HEK293T (cell line): ENCODE data around the gene STIP1.

ENCODE experiments used
- CTCF ChIA-PET: fragments of 350-600 bp; formaldehyde crosslinking; extraction: SDS; loops from one replicate; lab custom pipeline; 2021; ENCODE audit warnings: antibody characterized with exemption, inconsistent platforms; lab: Yijun Ruan, JAX
- POLR2A ChIA-PET: fragments of 350-600 bp; formaldehyde crosslinking; extraction: SDS; loops from one replicate; lab custom pipeline; 2020; ENCODE audit warnings: antibody characterized with exemption, inconsistent platforms; lab: Yijun Ruan, JAX
- DNase-seq: peaks from one replicate; pipeline ENCODE4 v3.0.0; 2012; ENCODE audit warnings: mixed read lengths; ENCODE audit errors: extremely low spot score
- ARNT ChIP-seq: fragments of 450-650 bp; IDR thresholded peaks from 2 replicates; pipeline ENCODE4 v1.6.1; 2017; ENCODE audit warnings: mild to moderate bottlenecking
- BHLHE40 ChIP-seq: fragments of 450-650 bp; IDR thresholded peaks from 2 replicates; pipeline ENCODE4 v1.6.1; 2016; ENCODE audit warnings: mild to moderate bottlenecking, moderate library complexity, borderline replicate concordance
- CTBP1 ChIP-seq: fragments of 450-650 bp; IDR thresholded peaks from 2 replicates; pipeline ENCODE4 v1.6.1; 2016; ENCODE audit warnings: borderline replicate concordance
- ELF4 ChIP-seq: fragments of 450-650 bp; IDR thresholded peaks from 2 replicates; pipeline ENCODE4 v1.6.1; 2017; ENCODE audit warnings: antibody characterized with exemption
- FOXA1 ChIP-seq: fragments of 450-650 bp; IDR thresholded peaks from 2 replicates; pipeline ENCODE4 v1.6.1; 2016; ENCODE audit warnings: mild to moderate bottlenecking
- FOXK2 ChIP-seq: fragments of 450-650 bp; IDR thresholded peaks from 2 replicates; pipeline ENCODE4 v1.6.1; 2016; ENCODE audit warnings: mild to moderate bottlenecking
- FOXM1 ChIP-seq: fragments of 450-650 bp; IDR thresholded peaks from 2 replicates; pipeline ENCODE4 v1.6.1; 2017; ENCODE audit warnings: mild to moderate bottlenecking, borderline replicate concordance
- HDGF ChIP-seq: fragments of 450-650 bp; IDR thresholded peaks from 2 replicates; pipeline ENCODE4 v1.6.1; 2017; ENCODE audit warnings: antibody characterized with exemption, borderline replicate concordance
- L3MBTL2 ChIP-seq: fragments of 450-650 bp; conservative IDR thresholded peaks from 2 replicates; pipeline ENCODE4 v1.6.1; 2016; ENCODE audit warnings: mild to moderate bottlenecking
- LEF1 ChIP-seq: fragments of 450-650 bp; IDR thresholded peaks from 2 replicates; pipeline ENCODE4 v1.6.1; 2017; ENCODE audit warnings: mild to moderate bottlenecking, borderline replicate concordance
- NFRKB ChIP-seq: fragments of 450-650 bp; IDR thresholded peaks from 2 replicates; pipeline ENCODE4 v1.6.1; 2016; ENCODE audit warnings: mild to moderate bottlenecking, moderate library complexity
- SP1 ChIP-seq: fragments of 450-650 bp; IDR thresholded peaks from 2 replicates; pipeline ENCODE4 v1.6.1; 2017
- SUZ12 ChIP-seq: fragments of 450-650 bp; IDR thresholded peaks from 2 replicates; pipeline ENCODE4 v1.6.1; 2016; ENCODE audit warnings: mild to moderate bottlenecking
- TARDBP ChIP-seq: fragments of 450-650 bp; IDR thresholded peaks from 2 replicates; pipeline ENCODE4 v1.6.1; 2016
- ZNF384 ChIP-seq: fragments of 450-650 bp; IDR thresholded peaks from 2 replicates; pipeline ENCODE4 v1.6.1; 2016
- TF ChIP-seq, protein P1 (sequence below): fragments of 450-650 bp; IDR thresholded peaks from 2 replicates; pipeline ENCODE4 v1.6.1; 2016

STIP1 gene

GRCh38 chr11:64223001-64223651 is 37.2 kb downstream of the STIP1 start:
- DNase-seq: no peak
- no peak for TF ChIP-seq SP1
- no peak for TF ChIP-seq ZNF384
- TF ChIP-seq, protein P1, sequence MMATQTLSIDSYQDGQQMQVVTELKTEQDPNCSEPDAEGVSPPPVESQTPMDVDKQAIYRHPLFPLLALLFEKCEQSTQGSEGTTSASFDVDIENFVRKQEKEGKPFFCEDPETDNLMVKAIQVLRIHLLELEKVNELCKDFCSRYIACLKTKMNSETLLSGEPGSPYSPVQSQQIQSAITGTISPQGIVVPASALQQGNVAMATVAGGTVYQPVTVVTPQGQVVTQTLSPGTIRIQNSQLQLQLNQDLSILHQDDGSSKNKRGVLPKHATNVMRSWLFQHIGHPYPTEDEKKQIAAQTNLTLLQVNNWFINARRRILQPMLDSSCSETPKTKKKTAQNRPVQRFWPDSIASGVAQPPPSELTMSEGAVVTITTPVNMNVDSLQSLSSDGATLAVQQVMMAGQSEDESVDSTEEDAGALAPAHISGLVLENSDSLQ: no peak
- CTCF ChIA-PET: interaction anchor here (1.7 kb wide), 1 partner anchor 19 kb away, joined by 4 read pairs; no protein-coding TSS in a partner anchor
- POLR2A ChIA-PET: interaction anchor here (0.6 to 2.5 kb wide), 3 partner anchors 12 to 38 kb away, joined by 3 to 8 read pairs (median 5); partner anchors contain the start of genes FKBP2 and STIP1

- CTCF ChIA-PET: interaction anchor here (0.6 to 1.7 kb wide), 2 partner anchors 20 to 77 kb away, joined by 3 to 4 read pairs; no protein-coding TSS in a partner anchor
- POLR2A ChIA-PET: interaction anchor here (0.5 to 2.5 kb wide), 8 partner anchors 9 to 47 kb away, joined by 3 to 8 read pairs (median 4); partner anchors contain the start of genes FKBP2, STIP1 and VEGFB
- DNase-seq: no peak
- no peak for TF ChIP-seq FOXK2
- no peak for TF ChIP-seq NFRKB
- TF ChIP-seq, protein P1: no peak
- TF ChIP-seq ELF4: no peak
- no peak for TF ChIP-seq FOXA1
- no peak for TF ChIP-seq TARDBP
- TF ChIP-seq CTBP1: no peak
- TF ChIP-seq L3MBTL2: no peak
- no peak for TF ChIP-seq HDGF
- TF ChIP-seq FOXM1: no peak
- no peak for TF ChIP-seq ZNF384
- no peak for TF ChIP-seq LEF1
Observed at GRCh38 chr11:64224151-64224890, 38.4 kb downstream of the STIP1 start.

GRCh38 chr11:64224891-64225607 is 39.1 kb downstream of the STIP1 start:
- CTCF ChIA-PET: interaction anchor here (0.6 kb wide), 1 partner anchor 37 kb away, joined by 5 read pairs; no protein-coding TSS in a partner anchor
- DNase-seq: no peak
- POLR2A ChIA-PET: interaction anchor here (0.9 to 2.5 kb wide), 4 partner anchors 9 to 40 kb away, joined by 3 to 8 read pairs (median 4); partner anchors contain the start of genes FKBP2, STIP1 and VEGFB
- no peak for TF ChIP-seq LEF1
- no peak for TF ChIP-seq ZNF384
- no peak for TF ChIP-seq NFRKB
- no peak for TF ChIP-seq FOXA1
- TF ChIP-seq, protein P1: no peak
- TF ChIP-seq ARNT: no peak
- TF ChIP-seq FOXK2: no peak
- no peak for TF ChIP-seq SUZ12
- no peak for TF ChIP-seq SP1
- no peak for TF ChIP-seq L3MBTL2
- TF ChIP-seq CTBP1: no peak

DNA sequence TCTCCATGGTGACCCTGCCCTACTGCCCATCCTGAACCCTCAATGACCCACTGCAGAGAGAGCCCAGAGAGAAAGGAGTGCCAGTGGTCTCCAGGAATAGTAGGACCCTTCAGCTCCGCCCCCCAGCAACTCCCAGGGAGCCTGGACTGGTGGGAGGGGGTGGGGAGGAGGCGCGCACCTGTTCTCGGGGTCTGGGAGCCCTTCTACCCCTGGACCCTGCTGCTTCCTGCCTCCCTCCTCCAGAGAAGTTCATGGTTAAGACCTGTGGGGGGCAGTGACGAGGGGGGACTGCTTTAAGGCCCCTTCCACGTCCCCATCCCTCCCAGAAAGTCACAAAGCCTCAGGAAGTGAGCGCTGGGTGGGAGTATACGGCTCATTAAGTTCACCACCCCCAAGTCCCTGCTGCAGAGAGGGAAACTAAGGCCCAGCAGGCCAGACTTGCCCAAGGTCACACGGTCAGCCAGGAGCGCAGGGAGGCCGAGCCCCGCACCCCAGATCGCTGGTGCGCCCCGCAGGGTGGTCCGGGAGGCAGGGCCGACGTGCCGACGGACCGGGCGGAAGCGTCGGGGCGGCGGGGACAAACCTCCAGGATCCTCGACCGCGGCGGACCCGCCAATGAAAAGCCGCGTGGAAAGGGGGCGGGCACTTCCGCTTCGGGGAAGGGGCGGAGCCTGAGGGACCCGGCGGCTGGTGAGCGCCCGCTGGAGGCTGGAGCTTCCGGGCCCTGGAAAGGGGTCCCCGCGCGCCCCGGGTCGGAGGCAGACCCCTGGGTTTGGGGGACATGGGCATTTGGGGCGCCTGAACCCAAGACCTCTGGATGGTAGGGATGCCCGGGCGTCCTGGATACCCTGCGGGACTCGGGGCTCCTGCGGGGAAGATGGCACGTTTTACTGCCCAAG is 39.9 kb downstream of the STIP1 start, which contains the start of the genes NUDT22 and TRPT1:
NUDT22 (plus strand) TSS at position 667 of the 899 bp plus-strand sequence. CDS start 379 bp downstream, outside the sequence.
TRPT1 (minus strand) TSS at position 579 of the 899 bp plus-strand sequence; CDS start at position 253, 326 bp downstream.
- DNase-seq: peak; percentile 89
- TF ChIP-seq ELF4 (peak; percentile 50), NFRKB (no peak), L3MBTL2 (peak; percentile 42; the same call in 1 of the 2 replicates)
- ChIA-PET POLR2A (interaction anchor here (0.8 to 2.0 kb wide), 16 partner anchors 9 to 92 kb away, joined by 3 to 11 read pairs (median 5); partner anchors contain the start of genes FKBP2, PPP1R14B, PRDX5 and STIP1), CTCF (interaction anchor here (0.5 to 1.9 kb wide), 5 partner anchors 17 to 382 kb away, joined by 3 to 5 read pairs (median 5); no protein-coding TSS in a partner anchor)

GRCh38 chr11:64226507-64227051 is 40.6 kb downstream of the STIP1 start:
- CTCF ChIA-PET: interaction anchor here (0.5 to 1.9 kb wide), 4 partner anchors 18 to 383 kb away, joined by 3 to 5 read pairs (median 4); no protein-coding TSS in a partner anchor
- no peak for DNase-seq
- POLR2A ChIA-PET: interaction anchor here (1.0 to 2.0 kb wide), 15 partner anchors 10 to 91 kb away, joined by 3 to 11 read pairs (median 5); partner anchors contain the start of genes FKBP2, PPP1R14B, PRDX5 and STIP1
- no peak for TF ChIP-seq LEF1
- no peak for TF ChIP-seq CTBP1
- TF ChIP-seq, protein P1: no peak
- no peak for TF ChIP-seq SP1
- no peak for TF ChIP-seq BHLHE40
- TF ChIP-seq ARNT: no peak
